OCI-LY7 (cell line): ENCODE results near the gene UQCRHL.

Experiments used
- EZH2phosphoT487 ChIP-seq: fragments of 200-600 bp; sonication (generic); IDR thresholded peaks from 2 replicates; pipeline ENCODE4 v1.6.1; 2018; ENCODE audit warnings: low read depth, borderline replicate concordance, mild to moderate bottlenecking, mixed run types, antibody characterized with exemption, low read length, moderate library complexity, mixed read lengths
- TF ChIP-seq, protein P1 (sequence below): fragments of 200-600 bp; sonication (generic); conservative IDR thresholded peaks from 2 replicates; pipeline ENCODE4 v1.5.1; 2014; ENCODE audit warnings: mild to moderate bottlenecking, antibody characterized with exemption, low read length, moderate library complexity, mixed read lengths

DNA sequence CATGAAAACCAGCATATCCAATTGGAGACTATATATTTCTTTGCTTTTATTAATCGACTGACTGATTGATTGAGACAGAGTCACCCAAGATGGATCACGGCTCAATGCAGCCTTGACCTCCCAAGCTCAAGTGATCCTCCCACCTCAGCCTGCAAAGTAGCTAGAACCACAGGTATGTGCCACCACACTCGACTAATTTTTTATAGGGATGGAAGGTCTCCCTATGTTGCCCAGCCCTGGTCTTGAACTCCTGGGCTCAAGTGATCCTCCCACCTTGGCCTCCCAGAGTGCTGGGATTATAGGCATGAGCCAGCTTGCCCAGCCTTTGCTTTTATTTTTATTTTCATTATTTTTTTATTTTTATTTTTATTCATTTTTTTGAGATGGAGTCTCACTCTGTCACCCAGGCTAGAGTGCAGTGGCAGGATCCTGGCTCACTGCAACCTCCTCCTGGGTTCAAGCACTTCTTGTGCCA is 45.4 kb upstream of the UQCRHL start:
- TF ChIP-seq, protein P1, sequence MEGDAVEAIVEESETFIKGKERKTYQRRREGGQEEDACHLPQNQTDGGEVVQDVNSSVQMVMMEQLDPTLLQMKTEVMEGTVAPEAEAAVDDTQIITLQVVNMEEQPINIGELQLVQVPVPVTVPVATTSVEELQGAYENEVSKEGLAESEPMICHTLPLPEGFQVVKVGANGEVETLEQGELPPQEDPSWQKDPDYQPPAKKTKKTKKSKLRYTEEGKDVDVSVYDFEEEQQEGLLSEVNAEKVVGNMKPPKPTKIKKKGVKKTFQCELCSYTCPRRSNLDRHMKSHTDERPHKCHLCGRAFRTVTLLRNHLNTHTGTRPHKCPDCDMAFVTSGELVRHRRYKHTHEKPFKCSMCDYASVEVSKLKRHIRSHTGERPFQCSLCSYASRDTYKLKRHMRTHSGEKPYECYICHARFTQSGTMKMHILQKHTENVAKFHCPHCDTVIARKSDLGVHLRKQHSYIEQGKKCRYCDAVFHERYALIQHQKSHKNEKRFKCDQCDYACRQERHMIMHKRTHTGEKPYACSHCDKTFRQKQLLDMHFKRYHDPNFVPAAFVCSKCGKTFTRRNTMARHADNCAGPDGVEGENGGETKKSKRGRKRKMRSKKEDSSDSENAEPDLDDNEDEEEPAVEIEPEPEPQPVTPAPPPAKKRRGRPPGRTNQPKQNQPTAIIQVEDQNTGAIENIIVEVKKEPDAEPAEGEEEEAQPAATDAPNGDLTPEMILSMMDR: no peak
- no peak for TF ChIP-seq EZH2phosphoT487
